Ishikawa (cell line): ENCODE measurements around the gene DICER1.

Experiments
- CEBPB ChIP-seq: IDR thresholded peaks from 2 replicates; pipeline ENCODE4 v1.6.1; 2012
- CREB1 ChIP-seq: IDR thresholded peaks from 2 replicates; pipeline ENCODE4 v1.6.1; 2012; ENCODE audit warnings: low read depth
- EGR1 ChIP-seq: IDR thresholded peaks from 2 replicates; pipeline ENCODE4 v1.6.1; 2012
- EP300 ChIP-seq: IDR thresholded peaks from 2 replicates; pipeline ENCODE4 v1.6.1; 2012; ENCODE audit warnings: borderline replicate concordance
- FOXM1 ChIP-seq: IDR thresholded peaks from 2 replicates; pipeline ENCODE4 v1.6.1; 2012; ENCODE audit warnings: low read depth, borderline replicate concordance
- NFIC ChIP-seq: IDR thresholded peaks from 2 replicates; pipeline ENCODE4 v1.6.1; 2012
- RAD21 ChIP-seq: IDR thresholded peaks from 2 replicates; pipeline ENCODE4 v1.6.1; 2012; ENCODE audit warnings: low read depth
- TAF1 ChIP-seq: IDR thresholded peaks from 2 replicates; pipeline ENCODE4 v1.6.1; 2012; ENCODE audit warnings: low read depth, mild to moderate bottlenecking
- TCF12 ChIP-seq: IDR thresholded peaks from 2 replicates; pipeline ENCODE4 v1.6.1; 2012; ENCODE audit warnings: low read depth
- TEAD4 ChIP-seq: IDR thresholded peaks from 2 replicates; pipeline ENCODE4 v1.6.1; 2012
- YY1 ChIP-seq: IDR thresholded peaks from 2 replicates; pipeline ENCODE4 v1.6.1; 2012; ENCODE audit warnings: low read depth
- ZBTB7A ChIP-seq: IDR thresholded peaks from 2 replicates; pipeline ENCODE4 v1.6.1; 2012; ENCODE audit warnings: low read depth
- TF ChIP-seq, protein P1 (sequence below): IDR thresholded peaks from 2 replicates; pipeline ENCODE4 v1.6.1; 2012
- TF ChIP-seq, protein P2 (sequence below): IDR thresholded peaks from 2 replicates; pipeline ENCODE4 v1.6.1; 2012
- TF ChIP-seq, protein P3 (sequence below): IDR thresholded peaks from 2 replicates; pipeline ENCODE4 v1.6.1; 2012; ENCODE audit warnings: low read depth, mild to moderate bottlenecking

DICER1 gene

DNA sequence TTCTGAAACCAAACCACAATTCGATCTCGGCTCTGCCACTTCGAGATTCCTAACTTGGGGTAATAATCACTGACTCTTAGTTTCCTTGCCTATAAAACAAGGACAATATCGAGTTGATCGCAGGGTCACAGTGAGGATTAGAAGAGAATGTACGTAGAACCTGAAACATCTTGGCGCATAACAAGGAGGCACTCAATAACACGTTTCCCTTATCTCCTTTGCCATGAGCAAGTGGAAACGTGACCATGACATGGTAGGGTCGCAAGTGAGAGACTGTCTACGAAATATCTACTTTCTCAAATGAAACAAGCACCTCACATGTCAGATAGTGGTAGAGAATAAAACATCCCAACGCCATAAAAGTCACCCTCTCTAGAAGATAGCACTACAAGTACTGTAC, 2.3 kb downstream of the DICER1 start:
- TF ChIP-seq TCF12 (no peak), CEBPB (no peak), EGR1 (no peak), NFIC (no peak), CREB1 (no peak), TEAD4 (no peak), EP300 (no peak), FOXM1 (no peak), TAF1 (no peak), YY1 (no peak), RAD21 (no peak), ZBTB7A (no peak)
- TF ChIP-seq, protein P1, sequence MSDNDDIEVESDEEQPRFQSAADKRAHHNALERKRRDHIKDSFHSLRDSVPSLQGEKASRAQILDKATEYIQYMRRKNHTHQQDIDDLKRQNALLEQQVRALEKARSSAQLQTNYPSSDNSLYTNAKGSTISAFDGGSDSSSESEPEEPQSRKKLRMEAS = no peak
- TF ChIP-seq, protein P2, sequence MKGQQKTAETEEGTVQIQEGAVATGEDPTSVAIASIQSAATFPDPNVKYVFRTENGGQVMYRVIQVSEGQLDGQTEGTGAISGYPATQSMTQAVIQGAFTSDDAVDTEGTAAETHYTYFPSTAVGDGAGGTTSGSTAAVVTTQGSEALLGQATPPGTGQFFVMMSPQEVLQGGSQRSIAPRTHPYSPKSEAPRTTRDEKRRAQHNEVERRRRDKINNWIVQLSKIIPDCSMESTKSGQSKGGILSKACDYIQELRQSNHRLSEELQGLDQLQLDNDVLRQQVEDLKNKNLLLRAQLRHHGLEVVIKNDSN = no peak
- TF ChIP-seq, protein P3, sequence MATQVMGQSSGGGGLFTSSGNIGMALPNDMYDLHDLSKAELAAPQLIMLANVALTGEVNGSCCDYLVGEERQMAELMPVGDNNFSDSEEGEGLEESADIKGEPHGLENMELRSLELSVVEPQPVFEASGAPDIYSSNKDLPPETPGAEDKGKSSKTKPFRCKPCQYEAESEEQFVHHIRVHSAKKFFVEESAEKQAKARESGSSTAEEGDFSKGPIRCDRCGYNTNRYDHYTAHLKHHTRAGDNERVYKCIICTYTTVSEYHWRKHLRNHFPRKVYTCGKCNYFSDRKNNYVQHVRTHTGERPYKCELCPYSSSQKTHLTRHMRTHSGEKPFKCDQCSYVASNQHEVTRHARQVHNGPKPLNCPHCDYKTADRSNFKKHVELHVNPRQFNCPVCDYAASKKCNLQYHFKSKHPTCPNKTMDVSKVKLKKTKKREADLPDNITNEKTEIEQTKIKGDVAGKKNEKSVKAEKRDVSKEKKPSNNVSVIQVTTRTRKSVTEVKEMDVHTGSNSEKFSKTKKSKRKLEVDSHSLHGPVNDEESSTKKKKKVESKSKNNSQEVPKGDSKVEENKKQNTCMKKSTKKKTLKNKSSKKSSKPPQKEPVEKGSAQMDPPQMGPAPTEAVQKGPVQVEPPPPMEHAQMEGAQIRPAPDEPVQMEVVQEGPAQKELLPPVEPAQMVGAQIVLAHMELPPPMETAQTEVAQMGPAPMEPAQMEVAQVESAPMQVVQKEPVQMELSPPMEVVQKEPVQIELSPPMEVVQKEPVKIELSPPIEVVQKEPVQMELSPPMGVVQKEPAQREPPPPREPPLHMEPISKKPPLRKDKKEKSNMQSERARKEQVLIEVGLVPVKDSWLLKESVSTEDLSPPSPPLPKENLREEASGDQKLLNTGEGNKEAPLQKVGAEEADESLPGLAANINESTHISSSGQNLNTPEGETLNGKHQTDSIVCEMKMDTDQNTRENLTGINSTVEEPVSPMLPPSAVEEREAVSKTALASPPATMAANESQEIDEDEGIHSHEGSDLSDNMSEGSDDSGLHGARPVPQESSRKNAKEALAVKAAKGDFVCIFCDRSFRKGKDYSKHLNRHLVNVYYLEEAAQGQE = no peak

DNA sequence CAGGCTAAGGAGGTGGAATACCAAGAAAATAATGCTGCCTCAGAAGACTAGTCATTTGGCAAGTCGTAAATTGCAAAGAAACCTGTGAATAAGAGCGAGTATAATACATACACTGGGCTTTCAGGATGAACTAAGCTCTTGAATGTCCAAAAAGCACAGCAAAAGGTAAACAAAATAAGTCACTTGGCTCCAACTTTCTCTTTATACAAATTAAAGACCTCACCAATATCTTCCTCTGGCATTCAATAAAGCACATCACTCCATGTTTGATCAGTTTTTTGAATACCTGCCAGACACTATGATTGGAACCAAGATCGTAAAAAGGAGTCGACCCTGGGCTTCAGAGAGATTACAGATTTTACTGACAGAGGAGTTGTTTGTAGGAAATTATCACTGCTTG, 3.5 kb downstream of the DICER1 start:
- TF ChIP-seq CEBPB (no peak), EGR1 (no peak), TEAD4 (no peak), YY1 (no peak), NFIC (no peak), TCF12 (no peak), RAD21 (no peak), FOXM1 (no peak), EP300 (no peak), ZBTB7A (no peak), TAF1 (no peak), CREB1 (no peak)
- TF ChIP-seq, protein P3 = no peak
- TF ChIP-seq, protein P1 = no peak
- TF ChIP-seq, protein P2 = no peak

DNA sequence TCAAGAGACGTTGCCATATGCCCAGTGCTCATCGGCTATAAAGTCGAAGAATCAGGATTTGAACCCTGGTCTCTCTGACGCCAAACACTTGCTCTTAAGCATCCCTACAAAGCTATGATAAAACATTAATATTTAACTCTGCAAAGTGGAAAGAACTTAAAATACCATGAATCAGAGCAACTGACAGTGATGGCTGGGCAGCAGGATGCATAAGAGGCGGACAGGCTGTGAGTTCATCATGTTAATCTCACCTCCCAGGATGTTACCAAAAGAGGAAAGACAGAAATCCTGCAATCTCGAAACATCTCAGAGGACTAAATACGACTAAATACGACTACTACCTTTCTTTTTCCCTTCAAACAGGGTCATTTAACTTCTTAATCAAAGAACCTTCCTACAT, 5.8 kb downstream of the DICER1 start:
- TF ChIP-seq, protein P3 = no peak
- TF ChIP-seq YY1 (no peak), CREB1 (no peak), TAF1 (no peak), NFIC (no peak), TCF12 (no peak), ZBTB7A (no peak), CEBPB (no peak), EP300 (no peak), FOXM1 (no peak), RAD21 (no peak)
- TF ChIP-seq, protein P1 = no peak

DNA sequence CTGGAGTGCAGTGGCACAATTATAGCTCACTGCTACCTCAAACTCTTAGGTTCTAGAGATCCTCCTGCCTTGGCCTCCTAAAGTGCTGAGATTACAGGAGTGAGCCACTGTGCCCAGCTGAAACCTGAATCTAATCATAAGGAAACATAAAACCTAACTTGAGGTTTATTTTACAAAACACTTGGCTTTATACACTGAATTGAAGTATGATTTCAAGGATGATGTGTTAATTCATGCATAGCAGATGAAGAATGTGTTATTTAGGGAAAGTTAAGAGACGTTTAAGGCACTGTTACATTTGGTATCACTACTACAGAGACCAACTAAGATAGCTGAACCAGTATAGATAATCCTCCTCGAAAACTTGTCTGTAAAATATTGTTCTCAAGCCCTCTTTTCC, 6.4 kb downstream of the DICER1 start:
- TF ChIP-seq ZBTB7A (no peak), CREB1 (no peak), FOXM1 (no peak), NFIC (no peak)
- TF ChIP-seq, protein P3 = no peak
- TF ChIP-seq, protein P2 = no peak
